GM12891 (cell line): ENCODE results near the gene ROGDI.

Source experiments
- PAX5 ChIP-seq: IDR thresholded peaks from 2 replicates; pipeline ENCODE4 v1.6.1; 2011; ENCODE audit warnings: low read length, moderate library complexity, mild to moderate bottlenecking; ENCODE audit not compliant: insufficient read depth, severe bottlenecking
- POLR2A ChIP-seq: IDR thresholded peaks from 2 replicates; pipeline ENCODE4 v1.6.1; 2011; ENCODE audit warnings: low read depth, low read length, control low read depth
- POLR2AphosphoS5 ChIP-seq: IDR thresholded peaks from 2 replicates; pipeline ENCODE4 v1.6.1; 2011; ENCODE audit warnings: low read depth, low read length, control low read depth
- SPI1 ChIP-seq: IDR thresholded peaks from 2 replicates; pipeline ENCODE4 v1.6.1; 2011; ENCODE audit warnings: low read depth, low read length, control low read depth
- TAF1 ChIP-seq: IDR thresholded peaks from 2 replicates; pipeline ENCODE4 v1.6.1; 2011; ENCODE audit warnings: low read depth, low read length, control low read depth

- TF ChIP-seq POLR2A (no peak), PAX5 (no peak), SPI1 (no peak), POLR2AphosphoS5 (no peak), TAF1 (no peak)
Measured at GRCh38 chr16:4750896-4751295, 51.5 kb downstream of the ROGDI start.
